Measurements from ENCODE around the gene SPON1.

DNA sequence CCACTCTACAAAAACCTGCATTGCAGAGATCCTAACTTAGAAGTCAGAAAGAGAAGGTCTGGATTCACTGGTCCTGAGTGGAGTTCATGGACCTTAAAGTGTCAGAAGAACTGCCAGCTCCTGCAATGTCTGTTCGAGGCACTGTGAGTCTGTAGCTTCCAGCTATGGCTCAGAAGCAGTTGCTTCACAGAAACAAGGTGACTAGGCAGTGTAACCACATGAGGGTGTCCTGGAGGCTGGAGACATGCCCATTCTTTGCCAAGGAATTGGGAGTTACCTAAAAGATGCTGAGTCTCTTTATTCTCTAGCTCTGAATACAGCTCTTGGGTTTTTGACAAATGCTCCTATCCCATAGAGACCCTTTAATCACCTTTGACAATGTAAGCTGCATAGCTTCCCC lies 130.5 kb downstream of the SPON1 start:
- TF ChIP-seq EZH2phosphoT487 (IDR thresholded peaks at IDR 0.05; ENCODE audit: borderline replicate concordance) = no peak
- TF ChIP-seq, protein P1, sequence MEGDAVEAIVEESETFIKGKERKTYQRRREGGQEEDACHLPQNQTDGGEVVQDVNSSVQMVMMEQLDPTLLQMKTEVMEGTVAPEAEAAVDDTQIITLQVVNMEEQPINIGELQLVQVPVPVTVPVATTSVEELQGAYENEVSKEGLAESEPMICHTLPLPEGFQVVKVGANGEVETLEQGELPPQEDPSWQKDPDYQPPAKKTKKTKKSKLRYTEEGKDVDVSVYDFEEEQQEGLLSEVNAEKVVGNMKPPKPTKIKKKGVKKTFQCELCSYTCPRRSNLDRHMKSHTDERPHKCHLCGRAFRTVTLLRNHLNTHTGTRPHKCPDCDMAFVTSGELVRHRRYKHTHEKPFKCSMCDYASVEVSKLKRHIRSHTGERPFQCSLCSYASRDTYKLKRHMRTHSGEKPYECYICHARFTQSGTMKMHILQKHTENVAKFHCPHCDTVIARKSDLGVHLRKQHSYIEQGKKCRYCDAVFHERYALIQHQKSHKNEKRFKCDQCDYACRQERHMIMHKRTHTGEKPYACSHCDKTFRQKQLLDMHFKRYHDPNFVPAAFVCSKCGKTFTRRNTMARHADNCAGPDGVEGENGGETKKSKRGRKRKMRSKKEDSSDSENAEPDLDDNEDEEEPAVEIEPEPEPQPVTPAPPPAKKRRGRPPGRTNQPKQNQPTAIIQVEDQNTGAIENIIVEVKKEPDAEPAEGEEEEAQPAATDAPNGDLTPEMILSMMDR (conservative IDR thresholded peaks at IDR 0.05; ENCODE audit: low read length) = no peak

Data from Loucy (cell line).